GM08714 (cell line): ENCODE measurements around the gene AGMO.

Source experiments
- H3K4me3 ChIP-seq: fragments of 200-500 bp; sonication (Bioruptor generic); 2 replicates; pipeline ENCODE4 v1.5.1; 2014; ENCODE audit warnings: mild to moderate bottlenecking, low read length, inconsistent platforms
- ZNF274 ChIP-seq: IDR thresholded peaks from 2 replicates; pipeline ENCODE4 v1.6.1; 2012; ENCODE audit warnings: mild to moderate bottlenecking, low read depth, low read length

Gene AGMO

DNA sequence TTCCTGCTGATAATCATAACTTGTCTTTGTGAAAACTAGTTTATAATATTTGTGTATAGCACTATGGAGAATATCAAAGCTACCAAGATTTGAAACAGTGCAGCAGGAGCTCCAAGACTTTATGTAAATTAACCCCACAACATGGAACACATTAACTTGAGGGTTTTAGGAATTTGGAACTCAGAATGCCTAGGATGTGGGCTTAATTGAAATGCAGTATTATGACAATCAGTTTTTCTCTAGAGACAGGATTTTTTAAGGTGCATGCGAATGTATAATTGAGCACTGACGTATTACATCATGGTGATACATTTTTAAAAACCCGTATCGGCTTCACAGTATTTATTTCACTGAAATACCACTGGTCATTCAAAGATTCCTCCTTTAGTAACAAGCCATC is 346.2 kb downstream of the AGMO start:
- no peak overlapping the region for H3K4me3 ChIP-seq
- no peak for TF ChIP-seq ZNF274

DNA sequence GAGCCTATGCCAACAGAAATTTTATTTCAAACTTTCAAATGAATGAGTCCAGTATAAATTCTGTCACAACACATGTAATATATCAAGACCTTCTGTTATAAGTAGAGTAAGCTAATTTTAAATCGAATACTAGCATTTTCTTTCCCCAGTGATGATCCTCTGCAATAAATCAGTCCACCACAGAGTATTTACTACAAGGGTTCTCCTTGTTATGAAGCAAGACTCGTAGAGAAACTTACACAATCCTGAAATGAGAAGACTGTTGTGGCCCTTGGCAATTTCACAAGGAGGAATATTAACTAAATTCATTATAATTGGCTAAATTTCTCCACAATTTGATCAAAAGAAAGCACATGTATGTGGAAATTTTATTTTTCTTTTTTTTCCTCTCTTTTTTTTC is 346.8 kb downstream of the AGMO start:
- TF ChIP-seq ZNF274 = no peak
- H3K4me3 ChIP-seq = no peak overlapping the region

DNA sequence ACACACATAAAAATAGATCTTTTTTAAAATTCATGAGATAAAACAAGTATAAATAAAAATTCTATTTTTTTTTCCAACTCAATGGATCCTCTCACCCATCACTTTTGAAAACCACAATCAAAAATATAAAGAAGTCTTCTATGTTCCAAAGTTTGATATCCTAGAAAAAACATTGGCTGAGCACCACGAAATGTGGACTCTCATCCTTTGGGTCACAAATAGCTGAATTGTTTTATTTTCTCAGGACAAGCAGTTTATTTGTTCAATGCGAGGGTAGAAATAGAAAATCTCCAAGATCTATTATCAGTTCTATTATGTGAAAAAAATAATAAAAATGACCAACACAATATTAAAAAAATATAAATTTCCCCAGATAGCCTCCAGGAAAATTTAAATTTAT is 348.7 kb downstream of the AGMO start:
- TF ChIP-seq ZNF274 = no peak
- no peak overlapping the region for H3K4me3 ChIP-seq

DNA sequence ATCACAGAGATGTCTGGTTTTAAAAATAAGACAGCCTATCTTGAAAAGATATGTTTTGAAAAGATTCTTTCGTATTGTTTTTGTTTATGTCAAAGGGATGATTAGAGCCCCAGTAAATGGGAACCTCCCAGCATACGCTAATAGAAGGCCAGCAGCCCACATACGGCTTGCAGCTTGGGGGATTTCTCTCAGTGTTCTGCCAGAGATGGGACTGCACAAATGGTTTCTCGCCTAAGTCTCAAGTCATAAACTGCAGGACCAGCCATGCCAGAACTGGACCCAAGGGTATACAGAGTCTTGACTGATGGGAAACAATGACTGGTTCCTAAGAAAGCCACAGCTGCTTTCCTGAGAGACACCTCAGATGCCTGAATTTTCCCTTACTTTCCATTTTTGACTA is 352.4 kb downstream of the AGMO start:
- no peak for TF ChIP-seq ZNF274
- no peak overlapping the region for H3K4me3 ChIP-seq

DNA sequence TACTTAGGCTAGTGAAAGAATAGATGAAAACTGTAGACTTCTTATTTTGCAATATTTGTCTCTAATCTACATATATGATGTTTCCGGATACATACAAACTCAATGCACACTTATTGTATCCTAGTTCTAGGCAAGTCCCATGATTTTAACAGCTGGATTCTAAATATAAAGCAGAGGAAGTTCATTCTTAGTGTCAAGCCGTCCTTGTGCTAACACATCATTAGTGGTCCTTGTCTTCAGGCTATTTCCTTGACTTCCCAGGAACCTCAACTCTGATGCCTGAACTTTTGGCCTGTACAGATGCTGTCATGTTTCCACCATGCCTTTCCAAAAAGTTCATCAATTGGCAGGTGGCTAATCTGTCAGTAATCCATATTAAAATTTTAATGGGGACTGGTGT is 357.4 kb downstream of the AGMO start:
- no peak for TF ChIP-seq ZNF274

DNA sequence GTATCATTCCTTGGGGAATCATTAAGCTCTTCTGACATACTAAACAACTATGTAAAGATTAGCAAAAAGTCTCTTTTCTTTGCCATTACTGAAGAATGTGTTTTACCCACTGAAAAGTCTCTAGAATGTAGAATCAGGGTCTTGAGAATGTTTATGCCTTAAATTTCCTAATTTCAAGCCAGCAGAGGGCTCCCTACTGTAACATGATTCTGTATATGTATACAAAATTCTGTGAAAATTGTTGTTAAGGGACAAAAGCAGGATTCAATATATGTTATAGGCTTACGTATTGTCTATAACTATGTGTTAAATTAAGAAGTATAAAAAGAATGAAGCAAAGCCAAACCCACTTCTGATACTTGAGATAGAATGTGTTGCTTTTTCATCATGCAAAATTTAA is 362.3 kb downstream of the AGMO start:
- no peak overlapping the region for H3K4me3 ChIP-seq
- no peak for TF ChIP-seq ZNF274

More for the DNA sequence above, 357.4 kb downstream of the AGMO start:
- H3K4me3 ChIP-seq = no peak overlapping the region

DNA sequence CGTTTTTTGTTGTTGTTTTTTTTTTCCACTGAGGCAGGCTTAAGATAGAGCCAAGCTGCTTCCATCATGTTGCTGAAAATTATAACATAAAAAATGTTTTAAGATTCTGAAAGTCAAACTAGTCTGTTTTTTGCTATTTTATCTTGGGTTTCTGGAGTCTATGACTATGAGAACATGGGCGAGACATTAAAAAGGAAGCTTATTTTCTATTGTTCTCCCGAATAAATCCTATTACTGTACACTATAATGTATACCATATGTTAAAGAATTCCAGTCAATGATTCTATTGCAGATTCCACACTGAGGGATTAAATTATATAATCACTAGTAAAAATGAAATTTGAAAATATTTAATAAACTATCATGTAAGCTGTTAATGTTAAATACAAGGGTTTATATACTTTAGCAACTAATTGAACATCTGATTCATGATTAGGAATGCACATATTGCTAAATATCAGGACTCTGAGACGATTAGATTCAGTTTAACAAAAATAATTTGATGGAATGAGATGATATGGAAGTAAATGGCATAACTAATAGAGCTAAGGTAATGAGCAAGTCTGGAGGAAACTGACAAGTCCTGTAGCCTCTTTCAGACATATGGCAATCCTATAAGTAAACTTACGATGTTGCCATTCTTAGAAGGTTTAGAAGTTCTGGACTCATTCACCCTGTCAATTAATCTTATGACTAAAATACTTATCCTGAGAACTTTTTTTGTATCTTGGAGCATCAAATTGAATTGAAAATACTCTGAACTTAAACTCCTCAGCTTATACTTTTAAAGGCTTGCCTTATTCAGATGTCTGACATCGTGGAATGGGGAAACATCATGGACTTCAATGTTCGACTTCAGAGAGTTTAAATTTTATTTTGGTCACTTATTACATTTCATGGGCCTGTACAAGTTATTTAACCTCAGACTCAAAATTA is 364.5 kb downstream of the AGMO start:
- no peak overlapping the region for H3K4me3 ChIP-seq
- TF ChIP-seq ZNF274 = no peak

DNA sequence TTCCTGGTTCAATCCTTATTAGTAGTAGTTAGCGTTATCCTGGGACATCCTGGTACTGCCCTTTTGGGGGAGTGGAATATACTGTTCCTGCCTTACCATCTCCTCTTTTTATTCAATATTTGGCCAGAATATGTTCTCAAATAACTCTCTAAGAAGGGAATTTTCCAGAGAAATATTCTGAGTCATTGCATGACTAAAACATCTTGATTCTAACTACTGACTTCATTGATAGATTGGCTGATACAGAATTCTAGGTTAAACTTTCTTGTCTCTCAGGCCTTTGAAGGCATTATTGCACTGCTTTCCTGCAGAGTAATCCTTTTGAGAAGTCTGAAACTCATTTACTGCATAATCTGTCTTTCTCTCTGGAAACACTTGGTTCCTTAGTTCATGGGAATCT is 383.8 kb downstream of the AGMO start:
- TF ChIP-seq ZNF274 = no peak

DNA sequence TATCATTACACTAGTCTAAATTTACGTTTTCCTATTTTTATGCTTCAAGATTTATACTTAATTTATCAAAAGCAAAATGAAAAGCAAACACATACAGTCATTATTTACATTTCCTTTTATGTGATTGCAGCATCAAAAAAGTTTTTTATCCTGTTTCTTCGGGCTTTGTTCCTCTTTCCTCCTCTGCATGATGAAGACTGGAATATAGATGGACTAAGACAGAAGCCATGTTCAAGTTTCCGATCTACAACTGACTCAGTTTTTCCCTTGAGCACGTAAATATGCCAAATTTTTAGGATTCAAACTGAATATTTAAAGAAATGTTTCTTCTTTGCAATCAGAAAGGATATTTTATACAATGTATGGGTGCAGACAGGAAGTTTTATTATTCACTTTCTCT is 385.7 kb downstream of the AGMO start:
- no peak overlapping the region for H3K4me3 ChIP-seq
- TF ChIP-seq ZNF274 = no peak

More for the DNA sequence above, 383.8 kb downstream of the AGMO start:
- H3K4me3 ChIP-seq = no peak overlapping the region

DNA sequence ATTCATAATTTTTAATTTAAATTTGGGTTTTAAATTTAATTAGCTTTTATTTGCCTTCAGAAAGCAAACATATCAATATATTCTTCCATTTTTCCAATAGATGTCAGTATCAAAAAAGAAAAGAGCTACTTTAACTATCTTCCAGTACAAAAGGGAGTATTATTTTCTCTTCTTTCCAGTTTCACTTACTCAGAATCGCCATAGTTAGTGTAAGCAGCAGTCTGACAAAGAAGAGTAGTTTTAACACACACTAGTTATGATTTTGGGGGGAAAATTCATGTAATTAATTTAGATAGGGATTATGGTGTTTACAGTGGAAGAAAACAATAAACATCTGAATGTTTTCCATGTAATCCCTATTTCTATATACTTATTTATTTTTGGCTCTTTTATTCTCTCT is 386.7 kb downstream of the AGMO start:
- TF ChIP-seq ZNF274 = no peak

DNA sequence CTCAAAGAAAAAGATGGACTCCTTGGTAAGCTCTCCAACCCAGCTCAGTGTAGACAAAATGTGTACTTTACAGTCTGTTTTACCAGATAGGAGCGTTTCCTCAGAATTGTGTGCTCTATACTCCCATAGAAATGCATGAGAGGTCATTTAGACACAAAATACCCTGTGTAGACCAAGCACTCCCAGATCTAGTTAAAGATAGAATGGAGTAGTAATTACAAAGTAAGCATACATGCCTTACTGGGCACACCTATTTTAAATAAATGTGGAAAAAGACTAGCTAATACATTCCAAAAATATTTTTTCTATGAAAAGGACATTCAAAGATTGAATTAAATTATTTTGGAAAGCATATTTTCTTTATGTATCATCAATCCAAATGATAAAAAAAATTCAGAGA is 387.3 kb downstream of the AGMO start:
- no peak for TF ChIP-seq ZNF274
- no peak overlapping the region for H3K4me3 ChIP-seq

More for the DNA sequence above, 386.7 kb downstream of the AGMO start:
- H3K4me3 ChIP-seq = no peak overlapping the region

DNA sequence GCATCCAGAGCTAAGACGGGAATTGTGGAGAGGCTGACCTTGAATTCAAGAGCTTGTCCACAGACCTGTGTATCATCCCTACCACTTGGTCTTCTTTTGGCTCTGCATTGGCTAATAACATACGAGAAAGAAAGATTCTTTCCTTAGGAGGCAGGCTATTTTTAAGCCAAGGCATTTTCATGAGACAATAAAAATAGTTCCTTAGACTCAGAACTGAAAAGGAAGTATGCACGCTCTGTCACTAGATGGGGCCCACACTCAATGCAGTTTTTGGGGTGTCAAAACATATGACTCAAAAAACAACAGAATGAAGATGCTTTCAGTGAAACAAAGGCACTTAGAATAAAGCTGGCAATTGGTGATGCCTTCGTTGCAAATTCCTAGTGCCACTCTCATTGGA is 393.3 kb downstream of the AGMO start:
- no peak overlapping the region for H3K4me3 ChIP-seq
- no peak for TF ChIP-seq ZNF274

DNA sequence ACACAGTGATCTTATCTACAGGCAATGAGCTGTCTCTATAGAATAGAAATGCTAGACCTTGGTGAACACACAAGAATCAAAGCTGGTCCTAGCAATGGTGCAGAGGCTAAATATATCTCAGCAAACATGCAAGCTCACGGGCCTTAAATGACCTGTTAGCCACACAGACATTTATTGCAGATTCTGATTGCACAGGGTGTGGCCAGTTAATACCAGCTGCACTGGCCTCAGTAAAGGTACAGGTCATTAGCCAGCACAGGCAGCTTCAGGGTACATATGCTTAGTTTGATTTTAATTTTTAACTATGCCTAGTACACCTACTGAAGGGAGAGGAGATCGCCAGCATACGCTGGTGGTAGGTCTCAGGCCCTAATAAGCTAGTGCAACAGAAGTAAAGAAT is 393.9 kb downstream of the AGMO start:
- TF ChIP-seq ZNF274 = no peak

DNA sequence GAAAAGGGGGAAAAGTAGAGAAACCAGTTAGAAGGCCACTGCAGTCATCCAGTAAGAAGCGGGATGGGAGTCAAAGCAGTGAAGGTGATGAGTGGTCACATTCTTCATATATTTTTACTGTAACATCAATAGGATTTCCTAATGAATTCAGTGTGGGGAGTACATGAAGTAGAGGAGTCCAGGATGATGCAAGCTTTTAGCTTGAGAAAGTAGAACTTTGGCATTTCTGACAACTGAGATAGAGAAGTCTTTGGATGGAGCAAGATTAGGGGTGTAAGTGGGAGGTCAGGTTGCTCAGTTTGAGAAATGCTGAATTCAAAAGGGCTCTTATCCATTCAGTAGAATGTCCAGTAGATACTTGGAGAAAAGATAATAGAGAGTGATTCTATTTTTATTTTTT is 395.2 kb downstream of the AGMO start:
- TF ChIP-seq ZNF274 = no peak
- no peak overlapping the region for H3K4me3 ChIP-seq

More for the DNA sequence above, 393.9 kb downstream of the AGMO start:
- no peak overlapping the region for H3K4me3 ChIP-seq

DNA sequence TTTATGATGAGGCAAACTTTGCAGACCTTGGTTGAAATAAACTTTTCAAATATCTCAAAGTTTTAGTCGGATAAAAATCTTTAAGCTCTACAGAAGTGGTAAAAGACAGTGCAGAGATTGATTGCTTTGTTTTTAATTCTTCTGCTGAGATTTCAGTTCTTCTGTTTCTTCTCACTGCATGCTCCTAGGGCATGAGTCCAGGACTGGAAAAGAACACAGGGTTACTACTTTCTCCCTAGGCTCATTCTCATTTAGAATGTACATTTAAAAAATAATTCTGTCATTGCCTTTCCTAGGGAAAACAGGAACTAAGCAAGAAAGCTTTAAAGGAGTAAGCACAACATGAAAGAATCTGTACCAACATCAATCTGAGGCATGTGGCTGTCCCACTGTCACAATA is 402.6 kb downstream of the AGMO start:
- H3K4me3 ChIP-seq = no peak overlapping the region
- TF ChIP-seq ZNF274 = no peak
